Measurements from ENCODE around the gene LLGL2.

Gene LLGL2

DNA sequence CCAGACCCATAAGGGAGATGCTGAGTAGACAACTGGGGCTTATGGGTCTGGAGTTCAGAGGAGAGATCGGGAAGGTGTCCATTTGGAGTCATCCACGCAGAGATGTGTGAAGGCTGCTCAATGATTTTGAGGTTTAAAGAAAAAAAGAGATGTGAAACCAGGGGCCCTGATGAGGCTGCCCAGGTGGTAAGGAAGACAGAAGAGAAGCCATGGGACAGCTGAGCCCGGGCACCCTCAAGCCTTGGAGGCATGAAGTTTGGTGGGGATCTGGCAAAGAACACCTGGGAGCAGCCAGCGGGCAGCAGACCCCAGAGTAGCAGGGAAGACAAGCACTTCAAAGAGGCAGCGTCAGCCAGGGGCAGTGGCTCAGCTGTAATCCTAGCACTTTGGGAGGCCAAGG lies 41.3 kb downstream of the LLGL2 start:
- no peaks in the 10 kb centered on the region for H3K79me1 ChIP-seq (ENCODE audit: low read length)
- no peak overlapping the region for H3K23ac ChIP-seq (ENCODE audit: low read length)
- WGBS (ENCODE audit: extremely low coverage, insufficient coverage, low lambda C conversion rate) = no CpG with 5 or more reads among the region's 5 CpGs
- H3K56ac ChIP-seq (ENCODE audit: low read length) = no peak overlapping the region
- H3K79me2 ChIP-seq (ENCODE audit: control insufficient read depth, insufficient read depth, low read length) = no peaks in the 10 kb centered on the region
- no peak overlapping the region for H4K8ac ChIP-seq (ENCODE audit: low read depth, low read length)
- H3K4me1 ChIP-seq (ENCODE audit: control insufficient read depth, low read depth, low read length) = no peaks in the 10 kb centered on the region
- no peak overlapping the region for H3K27ac ChIP-seq (ENCODE audit: low read depth, low read length)
- H2BK15ac ChIP-seq (replicated peaks; ENCODE audit: low read depth) = no peak overlapping the region
- no peak overlapping the region for H3K4ac ChIP-seq (ENCODE audit: low read depth, low read length)
- no peak overlapping the region for H2BK120ac ChIP-seq (ENCODE audit: low read depth, low read length)
- H2BK5ac ChIP-seq (ENCODE audit: low read length) = no peak overlapping the region
- H3K36me3 ChIP-seq (ENCODE audit: control insufficient read depth, insufficient read depth, low read length) = no peaks in the 10 kb centered on the region
- no peak overlapping the region for H3K18ac ChIP-seq (ENCODE audit: low read length)
- H3K27me3 ChIP-seq (ENCODE audit: insufficient read depth, low read length, poor library complexity) = no peaks in the 10 kb centered on the region
- no peak overlapping the region for H3K9ac ChIP-seq (ENCODE audit: low read length)
- no peak overlapping the region for H2AK5ac ChIP-seq (ENCODE audit: low read length)
- no peak for DNase-seq
- no peak overlapping the region for H4K5ac ChIP-seq (ENCODE audit: low read length)
- no peak overlapping the region for H3K4me2 ChIP-seq (ENCODE audit: low read length)
- H3K4me3 ChIP-seq (ENCODE audit: low read length) = no peak overlapping the region

DNA sequence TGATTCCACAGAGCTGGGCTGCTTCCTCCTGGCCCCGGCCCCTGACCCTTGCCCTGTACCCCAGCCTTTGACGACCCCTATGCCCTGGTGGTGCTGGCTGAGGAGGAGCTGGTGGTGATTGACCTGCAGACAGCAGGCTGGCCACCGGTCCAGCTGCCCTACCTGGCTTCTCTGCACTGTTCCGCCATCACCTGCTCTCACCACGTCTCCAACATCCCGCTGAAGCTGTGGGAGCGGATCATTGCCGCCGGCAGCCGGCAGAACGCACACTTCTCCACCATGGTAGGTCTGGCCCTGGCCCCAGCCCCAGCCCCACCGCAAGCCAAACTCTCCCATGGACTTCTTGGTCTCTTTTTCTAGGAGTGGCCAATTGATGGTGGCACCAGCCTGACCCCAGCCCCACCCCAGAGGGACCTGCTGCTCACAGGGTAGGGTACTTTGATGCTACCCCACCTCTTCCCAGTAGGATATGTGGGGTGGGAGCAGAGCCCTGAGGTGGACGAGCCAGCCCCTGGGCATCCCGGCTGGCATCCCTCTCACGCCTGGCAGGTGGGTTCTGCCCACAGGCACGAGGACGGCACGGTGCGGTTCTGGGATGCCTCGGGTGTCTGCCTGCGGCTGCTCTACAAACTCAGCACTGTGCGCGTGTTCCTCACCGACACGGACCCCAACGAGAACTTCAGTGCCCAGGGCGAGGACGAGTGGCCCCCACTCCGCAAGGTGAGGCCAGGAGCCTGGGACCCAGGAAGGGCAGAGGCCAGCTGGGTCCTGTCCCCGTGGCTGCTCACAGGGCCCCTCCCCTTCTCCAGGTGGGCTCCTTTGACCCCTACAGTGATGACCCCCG lies 43.1 kb downstream of the LLGL2 start:
- Histone ChIP-seq H2BK5ac (ENCODE audit: low read length) (no peak overlapping the region), H3K4me2 (ENCODE audit: low read length) (no peak overlapping the region), H3K23ac (ENCODE audit: low read length) (no peak overlapping the region), H3K56ac (ENCODE audit: low read length) (no peak overlapping the region), H3K79me1 (ENCODE audit: low read length) (no peaks in the 10 kb centered on the region), H3K9ac (ENCODE audit: low read length) (no peak overlapping the region), H2AK5ac (ENCODE audit: low read length) (no peak overlapping the region), H3K18ac (ENCODE audit: low read length) (no peak overlapping the region), H2BK15ac (replicated peaks; ENCODE audit: low read depth) (no peak overlapping the region), H3K4me1 (ENCODE audit: control insufficient read depth, low read depth, low read length) (no peaks in the 10 kb centered on the region), H4K8ac (ENCODE audit: low read depth, low read length) (no peak overlapping the region), H4K5ac (ENCODE audit: low read length) (no peak overlapping the region), H3K79me2 (ENCODE audit: control insufficient read depth, insufficient read depth, low read length) (no peaks in the 10 kb centered on the region), H3K27me3 (ENCODE audit: insufficient read depth, low read length, poor library complexity) (no peaks in the 10 kb centered on the region), H3K4ac (ENCODE audit: low read depth, low read length) (no peak overlapping the region), H2BK120ac (ENCODE audit: low read depth, low read length) (no peak overlapping the region), H3K4me3 (ENCODE audit: low read length) (no peak overlapping the region), H3K27ac (ENCODE audit: low read depth, low read length) (no peak overlapping the region), H3K36me3 (ENCODE audit: control insufficient read depth, insufficient read depth, low read length) (no peaks in the 10 kb centered on the region)
- no peak for DNase-seq
- WGBS (ENCODE audit: extremely low coverage, insufficient coverage, low lambda C conversion rate) = no CpG with 5 or more reads among the region's 31 CpGs

DNA sequence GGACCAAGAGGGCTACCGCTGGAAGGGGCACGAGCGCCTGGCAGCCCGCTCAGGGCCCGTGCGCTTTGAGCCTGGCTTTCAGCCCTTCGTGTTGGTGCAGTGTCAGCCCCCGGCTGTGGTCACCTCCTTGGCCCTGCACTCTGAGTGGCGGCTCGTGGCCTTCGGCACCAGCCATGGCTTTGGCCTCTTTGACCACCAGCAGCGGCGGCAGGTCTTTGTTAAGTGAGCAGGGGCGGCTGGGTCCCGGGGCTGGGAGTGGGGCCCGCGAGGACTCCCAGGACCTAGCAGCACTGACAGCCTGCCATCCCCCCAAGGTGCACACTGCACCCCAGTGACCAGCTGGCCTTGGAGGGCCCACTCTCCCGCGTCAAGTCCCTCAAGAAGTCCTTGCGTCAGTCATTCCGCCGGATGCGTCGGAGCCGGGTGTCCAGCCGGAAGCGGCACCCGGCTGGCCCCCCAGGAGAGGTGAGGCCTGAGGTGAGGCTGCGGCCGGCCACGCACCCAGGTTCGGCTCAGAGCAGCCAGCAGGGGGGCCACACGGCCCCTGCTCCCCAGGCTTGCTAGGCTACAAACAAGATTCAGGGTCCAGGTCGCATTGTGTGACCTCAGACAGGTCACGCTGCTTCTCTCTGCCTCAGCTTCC lies 44.7 kb downstream of the LLGL2 start:
- Histone ChIP-seq H3K4me2 (ENCODE audit: low read length) (no peak overlapping the region), H3K79me1 (ENCODE audit: low read length) (no peaks in the 10 kb centered on the region), H3K56ac (ENCODE audit: low read length) (no peak overlapping the region), H3K27ac (ENCODE audit: low read depth, low read length) (no peak overlapping the region), H4K5ac (ENCODE audit: low read length) (no peak overlapping the region), H3K4me1 (ENCODE audit: control insufficient read depth, low read depth, low read length) (no peaks in the 10 kb centered on the region), H3K79me2 (ENCODE audit: control insufficient read depth, insufficient read depth, low read length) (no peaks in the 10 kb centered on the region), H2BK5ac (ENCODE audit: low read length) (no peak overlapping the region), H2BK120ac (ENCODE audit: low read depth, low read length) (no peak overlapping the region), H2AK5ac (ENCODE audit: low read length) (no peak overlapping the region), H2BK15ac (replicated peaks; ENCODE audit: low read depth) (no peak overlapping the region), H4K8ac (ENCODE audit: low read depth, low read length) (no peak overlapping the region), H3K27me3 (ENCODE audit: insufficient read depth, low read length, poor library complexity) (no peaks in the 10 kb centered on the region), H3K18ac (ENCODE audit: low read length) (no peak overlapping the region), H3K4ac (ENCODE audit: low read depth, low read length) (no peak overlapping the region), H3K4me3 (ENCODE audit: low read length) (no peak overlapping the region), H3K36me3 (ENCODE audit: control insufficient read depth, insufficient read depth, low read length) (no peaks in the 10 kb centered on the region), H3K9ac (ENCODE audit: low read length) (no peak overlapping the region), H3K23ac (ENCODE audit: low read length) (no peak overlapping the region)
- no CpG with 5 or more reads among the region's 35 CpGs for WGBS (ENCODE audit: extremely low coverage, insufficient coverage, low lambda C conversion rate)
- no peak for DNase-seq

- no peaks in the 10 kb centered on the region for H3K79me2 ChIP-seq (ENCODE audit: control insufficient read depth, insufficient read depth, low read length)
Observed at GRCh38 chr17:75570772-75571171, 45.3 kb downstream of the LLGL2 start.

GRCh38 chr17:75571197-75571884 lies 45.8 kb downstream of the LLGL2 start:
- Histone ChIP-seq H2AK5ac (ENCODE audit: low read length) (no peak overlapping the region), H4K8ac (ENCODE audit: low read depth, low read length) (no peak overlapping the region), H3K36me3 (ENCODE audit: control insufficient read depth, insufficient read depth, low read length) (no peaks in the 10 kb centered on the region), H4K5ac (ENCODE audit: low read length) (no peak overlapping the region), H3K4ac (ENCODE audit: low read depth, low read length) (no peak overlapping the region), H2BK15ac (replicated peaks; ENCODE audit: low read depth) (no peak overlapping the region), H2BK5ac (ENCODE audit: low read length) (no peak overlapping the region), H3K23ac (ENCODE audit: low read length) (no peak overlapping the region), H3K56ac (ENCODE audit: low read length) (no peak overlapping the region), H3K4me3 (ENCODE audit: low read length) (no peak overlapping the region), H3K4me2 (ENCODE audit: low read length) (no peak overlapping the region), H3K79me2 (ENCODE audit: control insufficient read depth, insufficient read depth, low read length) (no peaks in the 10 kb centered on the region), H3K79me1 (ENCODE audit: low read length) (no peaks in the 10 kb centered on the region), H3K4me1 (ENCODE audit: control insufficient read depth, low read depth, low read length) (no peaks in the 10 kb centered on the region), H3K18ac (ENCODE audit: low read length) (no peak overlapping the region), H3K9ac (ENCODE audit: low read length) (no peak overlapping the region), H3K27ac (ENCODE audit: low read depth, low read length) (no peak overlapping the region), H3K27me3 (ENCODE audit: insufficient read depth, low read length, poor library complexity) (no peaks in the 10 kb centered on the region), H2BK120ac (ENCODE audit: low read depth, low read length) (no peak overlapping the region)
- DNase-seq = no peak
- no CpG with 5 or more reads among the region's 15 CpGs for WGBS (ENCODE audit: extremely low coverage, insufficient coverage, low lambda C conversion rate)

More at GRCh38 chr17:75570772-75571171, 45.3 kb downstream of the LLGL2 start:
- Histone ChIP-seq H2BK5ac (ENCODE audit: low read length) (no peak overlapping the region), H3K4me1 (ENCODE audit: control insufficient read depth, low read depth, low read length) (no peaks in the 10 kb centered on the region), H3K4ac (ENCODE audit: low read depth, low read length) (no peak overlapping the region), H4K5ac (ENCODE audit: low read length) (no peak overlapping the region), H2BK15ac (replicated peaks; ENCODE audit: low read depth) (no peak overlapping the region), H4K8ac (ENCODE audit: low read depth, low read length) (no peak overlapping the region), H3K9ac (ENCODE audit: low read length) (no peak overlapping the region), H3K18ac (ENCODE audit: low read length) (no peak overlapping the region), H3K23ac (ENCODE audit: low read length) (no peak overlapping the region), H2AK5ac (ENCODE audit: low read length) (no peak overlapping the region), H3K27me3 (ENCODE audit: insufficient read depth, low read length, poor library complexity) (no peaks in the 10 kb centered on the region), H3K36me3 (ENCODE audit: control insufficient read depth, insufficient read depth, low read length) (no peaks in the 10 kb centered on the region), H3K56ac (ENCODE audit: low read length) (no peak overlapping the region), H3K4me3 (ENCODE audit: low read length) (no peak overlapping the region), H2BK120ac (ENCODE audit: low read depth, low read length) (no peak overlapping the region), H3K27ac (ENCODE audit: low read depth, low read length) (no peak overlapping the region), H3K4me2 (ENCODE audit: low read length) (no peak overlapping the region), H3K79me1 (ENCODE audit: low read length) (no peaks in the 10 kb centered on the region)
- DNase-seq = no peak
- WGBS (ENCODE audit: extremely low coverage, insufficient coverage, low lambda C conversion rate) = no CpG with 5 or more reads among the region's 11 CpGs

All from mesendoderm (in vitro differentiated cells).